ENCODE measurements around the gene KIF1A.

GRCh38 chr2:240701091-240701735 lies 118.8 kb downstream of the KIF1A start:
- TF ChIP-seq GABPA (IDR thresholded peaks at IDR 0.05; ENCODE audit: low read depth) (no peak), CTCF (IDR thresholded peaks at IDR 0.05; ENCODE audit: insufficient read depth, low read length) (no peak)

Measured in HL-60 (cell line).